K562 (cell line): ENCODE data around the gene TMEM208. TPM values are rescaled to one million over a fixed set of nuclear protein-coding genes. Genes with fewer than 3 reads are reported as not detected.

ENCODE experiments used
- ATAC-seq: fragments of 200-7000 bp; cut with Tn5 transposase; 3 replicates; pipeline ENCODE4 v1.9.1; 2020; ENCODE audit warnings: moderate library complexity
- BruUV-seq: library from RNA; stranded (reverse); fragments of 400-500 nt; replicated peaks from 2 replicates; lab custom pipeline; 2021; lab: Mats Ljungman, UMichigan
- CTCF ChIA-PET: fragments of 300-600 bp; formaldehyde crosslinking; extraction: SDS; loops from one replicate; lab custom pipeline; 2021; ENCODE audit warnings: low intra/inter-chr PET ratio; lab: Yijun Ruan, JAX
- POLR2A ChIA-PET: fragments of 300-600, 350-650 bp; sonication (Branson Sonifier 250); formaldehyde crosslinking; extraction: SDS; loops from one replicate; lab custom pipeline; 2021; ENCODE audit warnings: antibody characterized with exemption, inconsistent platforms; lab: Yijun Ruan, JAX
- DNase-seq, 4 experiments: peaks; one replicate each; pipeline versions ENCODE4 v3.0.0 to v3.0.0-alpha.2; 2011 to 2018; ENCODE audit warnings: low spot score in 3 of 4, mixed read lengths in 3 of 4; ENCODE audit errors: extremely low read depth in 1 of 4
- FAIRE-seq: peaks from 2 replicates; lab custom pipeline; 2011; peaks lifted over from hg19 to GRCh38; lab: Jason Lieb, UNC
- H2AFZ ChIP-seq: 2 replicates; pipeline ENCODE4 v1.6.0; 2011; ENCODE audit warnings: low read depth, low read length, control low read depth, inconsistent platforms
- H3K27ac ChIP-seq: fragments of 200-600 bp; 3 replicates; pipeline ENCODE4 v1.8.0; 2011; ENCODE audit warnings: low read depth, mild to moderate bottlenecking, control low read depth, inconsistent platforms, low read length, moderate library complexity, mixed read lengths; ENCODE audit errors: extremely low read depth
- H3K27me3 ChIP-seq, 2 experiments: fragments of 300-600 bp in 1 of 2; 2 replicates in 1 of 2; 3 replicates in 1 of 2; pipeline versions ENCODE4 v1.6.0 to v1.8.0; 2011; ENCODE audit warnings: inconsistent platforms in 2 of 2, low read length in 2 of 2, mild to moderate bottlenecking in 1 of 2, mixed read lengths in 1 of 2, moderate library complexity in 1 of 2; ENCODE audit not compliant: control insufficient read depth in 2 of 2, insufficient read depth in 2 of 2
- H3K36me3 ChIP-seq: fragments of 300-600 bp; 3 replicates; pipeline ENCODE4 v1.8.0; 2011; ENCODE audit warnings: mild to moderate bottlenecking, low read length, inconsistent platforms; ENCODE audit not compliant: control insufficient read depth, insufficient read depth
- H3K4me1 ChIP-seq, 2 experiments: fragments of 200-600 bp in 1 of 2; replicated peaks in 1 of 2; 2 replicates in 1 of 2; 3 replicates in 1 of 2; pipeline versions ENCODE4 v1.5.1 to v1.8.0; 2011; ENCODE audit warnings: inconsistent platforms in 2 of 2, low read length in 2 of 2, mild to moderate bottlenecking in 1 of 2, mixed read lengths in 1 of 2, moderate library complexity in 1 of 2; ENCODE audit not compliant: control insufficient read depth in 2 of 2, insufficient read depth in 2 of 2
- H3K4me2 ChIP-seq: 2 replicates; pipeline ENCODE4 v1.6.1; 2011; ENCODE audit warnings: low read length, control low read depth, inconsistent platforms, mixed read lengths; ENCODE audit not compliant: insufficient read depth
- H3K4me3 ChIP-seq: fragments of 200-600 bp; sonication (generic), shearing (Covaris generic); 2 replicates; pipeline ENCODE4 v1.5.1; 2016; ENCODE audit warnings: control low read depth, inconsistent platforms
- H3K79me2 ChIP-seq: fragments of 200-600 bp; 3 replicates; pipeline ENCODE4 v1.8.0; 2011; ENCODE audit warnings: low read length, inconsistent platforms; ENCODE audit not compliant: control insufficient read depth, insufficient read depth
- H3K9ac ChIP-seq, 2 experiments: 2 replicates each; pipeline versions ENCODE4 v1.6.0 to v1.6.1; 2011; ENCODE audit warnings: low read depth in 2 of 2, low read length in 2 of 2, control low read depth in 1 of 2, inconsistent platforms in 1 of 2, mild to moderate bottlenecking in 1 of 2, mixed read lengths in 1 of 2; ENCODE audit not compliant: insufficient read depth in 1 of 2
- H3K9me1 ChIP-seq: one replicate; pipeline ENCODE4 v1.6.0; 2011; ENCODE audit warnings: inconsistent platforms, mild to moderate bottlenecking, low read length, moderate library complexity; ENCODE audit not compliant: control insufficient read depth, insufficient read depth
- H3K9me3 ChIP-seq: replicated peaks from 2 replicates; pipeline ENCODE4 v1.5.1; 2011; ENCODE audit warnings: low read depth, low read length, inconsistent platforms; ENCODE audit not compliant: control insufficient read depth, insufficient read depth
- H4K20me1 ChIP-seq: replicated peaks from 2 replicates; pipeline ENCODE4 v1.6.1; 2011; ENCODE audit warnings: low read length, inconsistent platforms, mixed read lengths; ENCODE audit not compliant: control insufficient read depth, insufficient read depth
- ARNT ChIP-seq, 2 experiments: fragments of 450-650 bp; IDR thresholded peaks; 2 replicates each; pipeline ENCODE4 v1.6.1; 2016; ENCODE audit warnings: mild to moderate bottlenecking in 1 of 2
- BCOR ChIP-seq: fragments of 450-650 bp; IDR thresholded peaks from 2 replicates; pipeline ENCODE4 v1.6.1; 2016
- CBX2 ChIP-seq: fragments of 200-600 bp; sonication (generic); IDR thresholded peaks from one replicate; pipeline ENCODE4 v1.6.1; 2012; ENCODE audit warnings: mild to moderate bottlenecking, low read length, inconsistent platforms; ENCODE audit not compliant: insufficient read depth, poor library complexity, severe bottlenecking
- DPF2 ChIP-seq: fragments of 450-650 bp; IDR thresholded peaks from 2 replicates; pipeline ENCODE4 v1.6.1; 2016
- ELF4 ChIP-seq: fragments of 450-650 bp; formaldehyde crosslinking; IDR thresholded peaks from 2 replicates; pipeline ENCODE4 v1.4.0; 2022; ENCODE audit warnings: missing genetic modification characterization
- ESRRB ChIP-seq: fragments of 250-450 bp; sonication (Bioruptor Pico); IDR thresholded peaks from 2 replicates; pipeline ENCODE4 v1.5.0; 2020; ENCODE audit warnings: mild to moderate bottlenecking, moderate library complexity, borderline replicate concordance
- FOXM1 ChIP-seq, 2 experiments: fragments of 450-650 bp in 1 of 2; sonication (generic) in 1 of 2; formaldehyde crosslinking in 1 of 2; IDR thresholded peaks; 2 replicates each; pipeline versions ENCODE4 v1.6.1 to v1.9.0; 2017 to 2022; ENCODE audit warnings: low read depth in 2 of 2, mild to moderate bottlenecking in 2 of 2, missing genetic modification reagents in 1 of 2, moderate library complexity in 1 of 2
- MECOM ChIP-seq: fragments of 250-450 bp; sonication (Bioruptor Pico); IDR thresholded peaks from 2 replicates; pipeline ENCODE4 v1.8.0; 2022; ENCODE audit warnings: inconsistent platforms
- NR2C2 ChIP-seq, 2 experiments: fragments of 200-800 bp in 1 of 2; sonication (Bioruptor generic) in 1 of 2; sonication (generic) in 1 of 2; formaldehyde crosslinking in 1 of 2; IDR thresholded peaks; 2 replicates each; pipeline versions ENCODE4 v1.6.1 to v1.8.0; 2016 to 2022; ENCODE audit warnings: mild to moderate bottlenecking in 1 of 2, missing compliant biosample characterization in 1 of 2, missing genetic modification characterization in 1 of 2, missing genetic modification reagents in 1 of 2
- POLR2H ChIP-seq: IDR thresholded peaks from 2 replicates; pipeline ENCODE4 v1.6.1; 2016; ENCODE audit warnings: missing genetic modification characterization, low read depth, mild to moderate bottlenecking, control low read depth, missing compliant biosample characterization, moderate library complexity
- SMARCA4 ChIP-seq: fragments of 450-650 bp; IDR thresholded peaks from 2 replicates; pipeline ENCODE4 v1.6.1; 2016
- SP1 ChIP-seq: sonication (generic); formaldehyde crosslinking; IDR thresholded peaks from 2 replicates; pipeline ENCODE4 v1.8.1; 2022; ENCODE audit warnings: mild to moderate bottlenecking, missing genetic modification reagents
- TCF7L2 ChIP-seq: fragments of 150-350 bp; IDR thresholded peaks from 2 replicates; pipeline ENCODE4 v1.6.1; 2016; ENCODE audit warnings: low read depth, mild to moderate bottlenecking, low read length, moderate library complexity
- TEAD1 ChIP-seq, 2 experiments: fragments of 450-650 bp in 1 of 2; sonication (generic) in 1 of 2; formaldehyde crosslinking; IDR thresholded peaks; 2 replicates each; pipeline versions ENCODE4 v1.4.0 to v1.8.0; 2020 to 2022; ENCODE audit warnings: mild to moderate bottlenecking in 2 of 2, missing genetic modification reagents in 1 of 2
- ZNF561 ChIP-seq: fragments of 450-650 bp; formaldehyde crosslinking; conservative IDR thresholded peaks from 2 replicates; pipeline ENCODE4 v1.4.0; 2020; ENCODE audit warnings: mild to moderate bottlenecking, moderate library complexity
- ZNF644 ChIP-seq: fragments of 200-800 bp; sonication (Bioruptor generic); IDR thresholded peaks from 2 replicates; pipeline ENCODE4 v1.6.1; 2016; ENCODE audit warnings: low read depth, missing genetic modification characterization, missing compliant biosample characterization
- WGBS: fragments of 100-300 bp; shearing (Covaris generic); methylation state at CpG from one replicate; pipeline ENCODE4 v1.1.6; 2016; ENCODE audit warnings: low coverage, mixed read lengths; ENCODE audit not compliant: insufficient coverage; ENCODE audit errors: missing lambda C conversion rate; 5-methylcytosine and 5-hydroxymethylcytosine counted together
- in situ Hi-C: fragments of 300-500 bp; cut with MboI; formaldehyde crosslinking; loops from 4 replicates; pipeline ENCODE4 v1.15.0; 2018; ENCODE audit warnings: inconsistent platforms, mixed read lengths
- intact Hi-C: fragments of 100-400 bp; cut with micrococcal nuclease; formaldehyde crosslinking; loops from 2 replicates; pipeline ENCODE4 v1.14.2; 2022
- polyA plus RNA-seq, 8 experiments: library from polyadenylated mRNA; depleted of rRNA in 4 of 8; stranded (reverse) in 5 of 8; unstranded in 3 of 8; fragments of >200 nt; fragmentation: Nextera tagmentation in 2 of 8; fragmentation: Illumina TruSeq in 1 of 8; extraction: Ambion mirVana in 2 of 8; extraction: Trizol in 1 of 8; gene quantifications; 2 replicates each; pipeline versions ENCODE4 v1.2.1 to v1.2.3, GENCODE V29; 2011 to 2014; ENCODE audit warnings: inconsistent platforms in 1 of 8, missing spikeins in 1 of 8
- total RNA-seq, 7 experiments: library from RNA; depleted of rRNA in 6 of 7; stranded (reverse); fragments of >200 nt in 6 of 7; fragmentation: Illumina TruSeq in 2 of 7; extraction: Trizol in 2 of 7; gene quantifications; 2 replicates each; pipeline versions ENCODE4 v1.2.1 to v1.2.3, GENCODE V29; 2011 to 2021; ENCODE audit warnings: low replicate concordance in 1 of 7
- TF ChIP-seq, protein P1 (sequence below), 2 experiments: IDR thresholded peaks; 2 replicates each; pipeline ENCODE4 v1.6.1; 2012; ENCODE audit warnings: improper control_type of control experiment in 2 of 2, low read depth in 2 of 2, low read length in 2 of 2, borderline replicate concordance in 1 of 2
- TF ChIP-seq, protein P2 (sequence below), 2 experiments: fragments of 200-800 bp in 1 of 2; sonication (Bioruptor generic) in 1 of 2; sonication (generic) in 1 of 2; formaldehyde crosslinking in 1 of 2; IDR thresholded peaks in 1 of 2; conservative IDR thresholded peaks in 1 of 2; 2 replicates each; pipeline versions ENCODE4 v1.5.0 to v1.6.1; 2016 to 2020; ENCODE audit warnings: missing compliant biosample characterization in 1 of 2, missing genetic modification characterization in 1 of 2, missing genetic modification reagents in 1 of 2

The TMEM208 gene
- total and polyA plus RNA-seq, 9 of the 15 experiments (the other 6 are each of a cell fraction or from before 2014, with no cell fraction given): 31.8 to 239 (median 54.3) TPM

DNA sequence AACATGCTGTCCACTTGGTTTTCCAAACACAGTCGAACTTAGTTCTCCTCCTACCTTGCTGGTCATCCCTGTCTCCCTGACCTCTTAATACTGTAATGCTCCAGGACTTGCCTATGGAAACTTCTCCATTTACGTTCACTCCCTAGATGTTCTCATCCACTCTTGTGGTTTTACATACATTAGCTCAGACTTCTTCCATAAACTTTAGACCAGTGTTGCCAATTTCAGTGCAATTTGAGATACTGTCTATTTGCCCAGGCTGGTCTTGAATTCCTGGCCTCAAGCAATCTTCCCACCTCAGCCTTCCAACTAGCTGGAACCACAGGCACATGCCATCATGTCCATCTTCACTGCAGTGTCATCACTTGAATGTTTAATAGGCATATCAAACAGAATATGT is 44.6 kb upstream of the TMEM208 start (continued):
- TF ChIP-seq, protein P1, sequence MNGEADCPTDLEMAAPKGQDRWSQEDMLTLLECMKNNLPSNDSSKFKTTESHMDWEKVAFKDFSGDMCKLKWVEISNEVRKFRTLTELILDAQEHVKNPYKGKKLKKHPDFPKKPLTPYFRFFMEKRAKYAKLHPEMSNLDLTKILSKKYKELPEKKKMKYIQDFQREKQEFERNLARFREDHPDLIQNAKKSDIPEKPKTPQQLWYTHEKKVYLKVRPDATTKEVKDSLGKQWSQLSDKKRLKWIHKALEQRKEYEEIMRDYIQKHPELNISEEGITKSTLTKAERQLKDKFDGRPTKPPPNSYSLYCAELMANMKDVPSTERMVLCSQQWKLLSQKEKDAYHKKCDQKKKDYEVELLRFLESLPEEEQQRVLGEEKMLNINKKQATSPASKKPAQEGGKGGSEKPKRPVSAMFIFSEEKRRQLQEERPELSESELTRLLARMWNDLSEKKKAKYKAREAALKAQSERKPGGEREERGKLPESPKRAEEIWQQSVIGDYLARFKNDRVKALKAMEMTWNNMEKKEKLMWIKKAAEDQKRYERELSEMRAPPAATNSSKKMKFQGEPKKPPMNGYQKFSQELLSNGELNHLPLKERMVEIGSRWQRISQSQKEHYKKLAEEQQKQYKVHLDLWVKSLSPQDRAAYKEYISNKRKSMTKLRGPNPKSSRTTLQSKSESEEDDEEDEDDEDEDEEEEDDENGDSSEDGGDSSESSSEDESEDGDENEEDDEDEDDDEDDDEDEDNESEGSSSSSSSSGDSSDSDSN (IDR thresholded peaks at IDR 0.05; ENCODE audit: borderline replicate concordance in 1 of 2, low read depth in 2 of 2, low read length in 2 of 2): no peak
- TF ChIP-seq POLR2H (no peak), ESRRB (no peak)

DNA sequence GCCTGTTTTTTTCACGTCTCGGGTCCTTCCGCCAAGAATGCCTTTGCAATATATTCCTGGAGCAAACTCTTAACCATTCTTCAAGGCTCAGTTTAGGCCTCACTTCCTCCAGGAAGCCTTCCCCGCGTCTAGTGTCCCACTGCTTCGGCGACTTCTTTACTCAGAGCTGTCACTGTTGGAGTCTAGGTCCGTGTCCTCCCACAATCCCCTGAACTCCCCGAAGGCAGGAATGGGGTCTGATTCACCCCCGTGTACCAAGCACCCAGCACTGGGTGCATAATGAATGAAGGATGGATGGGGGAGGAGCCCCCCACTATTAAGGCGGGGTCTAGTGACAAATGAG is 43.7 kb upstream of the TMEM208 start:
- peaks cover 11% of the 10 kb centered on the region for H4K20me1 ChIP-seq
- peak overlapping the region; percentile 61 for H3K4me3 ChIP-seq
- no peaks in the 10 kb centered on the region for H3K9me3 ChIP-seq
- H3K27ac ChIP-seq: peak overlapping the region; percentile 91
- in situ Hi-C loops (no loop called here), intact Hi-C loops (loop anchor here (1.0 to 10.0 kb wide), 3 partner anchors 63 to 228 kb away; no protein-coding TSS in a partner anchor)
- peaks cover 13 to 52% of the 10 kb centered on the region in 2 experiments for H3K4me1 ChIP-seq
- no TSS peak for BruUV-seq
- ChIA-PET CTCF (interaction anchor here (1.2 kb wide), 1 partner anchor 206 kb away, joined by 5 read pairs; no protein-coding TSS in a partner anchor), POLR2A (interaction anchor here (0.7 to 1.4 kb wide), 2 partner anchors 19 to 178 kb away, joined by 3 read pairs; no protein-coding TSS in a partner anchor)
- peak overlapping the region; percentile 91 for H2AFZ ChIP-seq
- DNase-seq (no peak), ATAC-seq (no peak), FAIRE-seq (no peak)
- no peaks in the 10 kb centered on the region for H3K36me3 ChIP-seq
- no peaks in the 10 kb centered on the region for H3K9me1 ChIP-seq
- H3K4me2 ChIP-seq: peak overlapping the region; percentile 99
- peak overlapping the region; percentile 81 to 97; a peak in 3 of 4 replicates for H3K9ac ChIP-seq
- 3% methylated on average over 11 of the region's 11 CpGs for WGBS
- no peaks in the 10 kb centered on the region for H3K27me3 ChIP-seq
- peaks cover 14% of the 10 kb centered on the region for H3K79me2 ChIP-seq
- TF ChIP-seq ELF4 (CRISPR knock-in tag) (no peak), ZNF644 (tag) (no peak), TCF7L2 (no peak), BCOR (peak; percentile 49), FOXM1 (IDR thresholded peaks at IDR 0.05; ENCODE audit: low read depth) (peak; percentile 23; the same call in 1 of the 2 replicates), FOXM1 (CRISPR knock-in tag; IDR thresholded peaks at IDR 0.05; ENCODE audit: low read depth) (no peak), ZNF561 (no peak), CBX2 (no peak), SMARCA4 (0 out of 2 replicates have a peak, but pooled peaks have one; percentile 27), TEAD1 (CRISPR knock-in tag; IDR thresholded peaks at IDR 0.05) (0 out of 4 replicates have a peak, but pooled peaks of 1 of the 2 experiments have one; percentile 61), SP1 (CRISPR knock-in tag) (no peak), MECOM (peak; percentile 36; the same call in 1 of the 2 replicates), ARNT (IDR thresholded peaks at IDR 0.05) (no peak), NR2C2 (CRISPR knock-in tag; IDR thresholded peaks at IDR 0.05) (no peak), NR2C2 (tag; IDR thresholded peaks at IDR 0.05) (peak; percentile 23; the same call in 1 of the 2 replicates), DPF2 (no peak)
- TF ChIP-seq, protein P2, sequence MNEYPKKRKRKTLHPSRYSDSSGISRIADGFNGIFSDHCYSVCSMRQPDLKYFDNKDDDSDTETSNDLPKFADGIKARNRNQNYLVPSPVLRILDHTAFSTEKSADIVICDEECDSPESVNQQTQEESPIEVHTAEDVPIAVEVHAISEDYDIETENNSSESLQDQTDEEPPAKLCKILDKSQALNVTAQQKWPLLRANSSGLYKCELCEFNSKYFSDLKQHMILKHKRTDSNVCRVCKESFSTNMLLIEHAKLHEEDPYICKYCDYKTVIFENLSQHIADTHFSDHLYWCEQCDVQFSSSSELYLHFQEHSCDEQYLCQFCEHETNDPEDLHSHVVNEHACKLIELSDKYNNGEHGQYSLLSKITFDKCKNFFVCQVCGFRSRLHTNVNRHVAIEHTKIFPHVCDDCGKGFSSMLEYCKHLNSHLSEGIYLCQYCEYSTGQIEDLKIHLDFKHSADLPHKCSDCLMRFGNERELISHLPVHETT (CRISPR knock-in tag; conservative IDR thresholded peaks at IDR 0.05 in 1 of 2, IDR thresholded peaks at IDR 0.05 in 1 of 2): no peak
